DMS79 treated with DMSO at 0.1 percent for 48 hours (cell line): ENCODE measurements around the gene CTIF.
"Not testable (repeated sequence)": the region's sequence is repeated elsewhere in the genome, so short reads cannot be mapped to it uniquely, and the experiment has no call there.

Source experiments
- DNase-seq: peaks from one replicate; lab custom pipeline; 2025; lab: John Stamatoyannopoulos, UW

The CTIF gene

GRCh38 chr18:48803951-48804855 is 265.4 kb downstream of the CTIF start:
- no peak for DNase-seq

- DNase-seq: no peak
Observed at GRCh38 chr18:48804856-48805610, 266.2 kb downstream of the CTIF start.

DNA sequence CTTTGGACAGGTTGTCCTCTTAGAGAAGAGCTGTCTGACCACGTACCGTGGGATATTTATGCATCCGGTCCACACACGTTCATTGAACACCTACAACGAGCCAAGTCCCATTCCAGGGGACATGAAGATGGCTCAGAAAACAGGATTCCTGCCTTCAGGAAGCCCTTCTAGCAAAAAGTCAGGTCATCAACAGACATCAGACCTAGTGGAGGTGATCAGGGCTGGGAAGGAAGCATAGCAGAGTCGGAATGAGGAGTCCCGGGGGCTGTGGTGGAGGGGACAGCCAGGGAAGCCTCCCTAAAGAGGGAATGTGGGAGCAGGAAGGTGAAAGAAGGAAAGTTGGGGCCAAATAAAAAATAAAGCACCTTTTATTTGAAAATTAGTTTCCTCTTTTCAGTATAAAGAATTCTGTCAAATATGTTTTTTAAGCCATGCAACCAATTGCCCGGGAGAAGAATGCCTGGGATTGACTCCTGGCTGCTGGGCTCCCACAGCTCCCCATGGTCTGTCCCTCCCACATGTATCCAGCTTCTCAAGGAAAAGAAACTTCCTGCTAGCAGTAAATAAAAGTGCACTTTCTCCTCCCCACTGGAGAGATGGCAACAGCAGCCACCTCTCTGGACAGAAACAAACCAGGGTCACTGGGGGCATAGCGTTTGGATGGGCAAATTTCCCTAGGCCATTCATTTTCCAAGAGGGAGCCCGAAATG is 267.1 kb downstream of the CTIF start:
- no peak for DNase-seq

GRCh38 chr18:48806551-48807261 is 267.9 kb downstream of the CTIF start:
- no peak for DNase-seq

GRCh38 chr18:48808476-48808875 is 269.6 kb downstream of the CTIF start:
- no peak for DNase-seq

DNA sequence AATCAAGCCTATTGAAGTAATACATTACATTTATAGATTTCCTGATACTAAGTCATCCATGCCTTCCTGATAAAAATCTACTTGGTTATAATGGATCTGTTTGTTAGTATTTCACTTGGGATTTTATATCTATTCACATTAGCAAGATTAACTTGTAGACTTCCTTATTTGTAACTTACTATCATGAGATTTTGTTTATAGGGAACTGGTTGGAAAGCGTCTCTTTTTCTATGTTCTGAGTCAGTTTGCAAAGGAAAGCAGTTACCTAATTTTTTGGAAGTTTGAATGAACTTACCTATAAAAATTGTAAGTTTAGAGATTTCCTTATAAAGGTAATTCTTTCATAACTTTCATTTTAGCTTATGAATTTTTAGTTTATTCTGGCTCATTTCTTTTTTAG is 270.5 kb downstream of the CTIF start:
- DNase-seq: no peak

GRCh38 chr18:48810805-48811204 is 272.0 kb downstream of the CTIF start:
- no peak for DNase-seq

GRCh38 chr18:48811401-48811800 is 272.6 kb downstream of the CTIF start:
- DNase-seq: no peak

GRCh38 chr18:48811977-48812451 is 273.2 kb downstream of the CTIF start:
- DNase-seq: not testable (repeated sequence)

DNA sequence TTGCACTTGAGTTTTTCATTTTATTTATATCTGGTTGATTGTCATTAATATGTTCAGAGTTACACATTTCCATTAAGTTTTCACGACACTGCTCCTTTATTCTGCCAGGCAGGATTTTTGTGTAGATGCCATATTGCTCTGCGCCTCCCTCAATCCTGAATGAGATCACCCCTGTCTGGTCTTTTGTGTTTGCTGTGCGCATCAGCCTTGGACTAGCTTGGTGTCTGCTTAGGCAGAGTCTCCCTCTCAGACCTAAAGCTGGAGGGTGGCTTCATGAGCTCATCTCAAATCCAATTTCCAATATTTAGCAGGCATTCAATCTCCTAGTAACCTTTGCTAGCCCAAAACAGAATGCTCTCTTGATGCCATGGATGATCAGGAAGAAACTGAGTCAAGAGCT is 274.5 kb downstream of the CTIF start:
- no peak for DNase-seq

GRCh38 chr18:48813833-48814489 is 275.1 kb downstream of the CTIF start:
- DNase-seq: no peak

GRCh38 chr18:48814490-48815178 is 275.8 kb downstream of the CTIF start:
- DNase-seq: no peak

- no peak for DNase-seq
Observed at GRCh38 chr18:48815179-48815515, 276.3 kb downstream of the CTIF start.

DNA sequence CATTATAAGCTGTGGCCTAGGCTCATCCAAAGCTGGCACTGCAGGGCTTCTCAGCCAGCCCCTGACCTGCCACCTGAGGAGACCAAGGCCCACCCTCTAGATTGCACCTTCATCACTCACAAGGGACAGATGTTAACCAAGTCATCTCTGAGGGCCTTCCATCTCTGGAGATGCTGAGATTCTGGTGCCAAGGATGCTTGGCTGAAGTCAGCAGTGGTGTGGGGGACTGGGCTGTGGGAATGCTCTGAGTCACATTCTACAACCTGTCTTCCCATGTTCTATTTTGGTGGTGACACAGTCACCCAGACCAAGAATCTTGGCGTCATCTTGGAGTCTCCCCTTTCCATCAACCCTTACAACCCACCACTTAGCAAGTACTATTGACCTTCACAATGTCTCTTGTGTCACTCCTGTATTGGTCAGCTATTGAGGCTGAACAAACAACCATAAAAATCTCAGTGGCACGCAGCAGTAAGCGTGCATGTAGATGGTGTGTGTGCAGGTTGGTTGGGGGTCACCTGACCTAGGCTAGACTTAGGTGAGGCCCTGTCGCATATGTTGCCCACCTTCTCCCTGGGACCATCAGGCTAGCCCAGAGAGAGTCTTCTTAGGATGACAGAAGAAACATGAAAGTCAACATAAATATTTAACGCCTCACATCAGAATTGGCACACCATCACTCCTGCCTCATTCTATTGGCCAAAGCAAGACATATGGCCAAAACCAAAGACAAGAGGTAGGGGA is 276.9 kb downstream of the CTIF start:
- DNase-seq: no peak

GRCh38 chr18:48816554-48816953 is 277.7 kb downstream of the CTIF start:
- no peak for DNase-seq

GRCh38 chr18:48817021-48817461 is 278.2 kb downstream of the CTIF start:
- DNase-seq: no peak

- no peak for DNase-seq
Observed at GRCh38 chr18:48818329-48819254, 279.8 kb downstream of the CTIF start.

DNA sequence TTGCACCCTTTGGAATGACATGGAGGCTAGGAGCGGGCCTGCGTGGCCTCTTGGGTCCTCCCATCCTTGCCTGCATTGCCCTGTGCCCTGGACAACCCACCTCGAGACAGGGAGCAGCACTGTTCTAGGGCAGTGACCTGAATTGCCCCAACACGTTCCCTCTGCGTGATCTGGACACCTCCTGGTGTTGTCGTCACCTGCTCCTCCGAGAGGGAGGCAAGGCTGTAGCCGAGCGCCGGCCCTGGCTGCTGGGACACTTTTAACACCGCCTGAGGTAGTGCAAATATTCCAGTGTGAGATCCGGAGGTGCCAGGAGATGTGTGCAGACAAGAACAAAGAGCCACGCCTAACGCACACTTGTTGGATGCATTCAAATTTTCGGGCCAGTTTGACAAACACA is 280.4 kb downstream of the CTIF start:
- DNase-seq: no peak
